Bronchial epithelial cell (primary cell): Measurements from ENCODE around the gene UGT2B11. TPM values are rescaled to one million over a fixed set of nuclear protein-coding genes. Genes with fewer than 3 reads are reported as not detected.

Experiments
- DNase-seq: peaks from one replicate; pipeline ENCODE4 v3.0.0-alpha.2; 2010; ENCODE audit warnings: low read depth
- FAIRE-seq: peaks from 2 replicates; lab custom pipeline; 2011; peaks lifted over from hg19 to GRCh38; lab: Jason Lieb, UNC
- H3K27me3 ChIP-seq: 2 replicates; pipeline ENCODE4 v1.5.1; 2011; ENCODE audit warnings: low read length; ENCODE audit not compliant: control insufficient read depth, insufficient read depth
- H3K36me3 ChIP-seq: 2 replicates; pipeline ENCODE4 v1.5.1; 2011; ENCODE audit warnings: low read length; ENCODE audit not compliant: control insufficient read depth, insufficient read depth
- H3K4me3 ChIP-seq: 2 replicates; pipeline ENCODE4 v1.5.1; 2011; ENCODE audit warnings: mild to moderate bottlenecking, low read depth, low read length, control low read depth
- CTCF ChIP-seq: IDR thresholded peaks from 2 replicates; pipeline ENCODE4 v1.5.1; 2011; ENCODE audit warnings: mild to moderate bottlenecking, moderate library complexity, low read length, control low read depth, inconsistent platforms; ENCODE audit not compliant: insufficient read depth, severe bottlenecking
- total RNA-seq: library from RNA; depleted of rRNA; stranded (reverse); fragments of >200 nt; gene quantifications from 2 replicates; pipeline ENCODE4 v1.2.1, GENCODE V29; 2014

Gene UGT2B11
- total RNA-seq, 1 donor from 2014 or later, result not detected

GRCh38 chr4:69154021-69154420 is 60.5 kb downstream of the UGT2B11 start:
- no peak for FAIRE-seq
- no peak for TF ChIP-seq CTCF
- Histone ChIP-seq H3K36me3 (no peaks in the 10 kb centered on the region), H3K4me3 (no peak overlapping the region), H3K27me3 (no peaks in the 10 kb centered on the region)
- no peak for DNase-seq

Other genes starting within 250 kb of the UGT2B11 start
- 0.26 TPM in 1 of 2 replicates, not detected in the other for gene UGT2B7, start 118.3 kb downstream of the UGT2B11 start, total RNA-seq
- not detected in 2 replicates for gene UGT2B28, start 65.7 kb upstream of the UGT2B11 start, total RNA-seq